Glomerular visceral epithelial cell (primary cell): ENCODE measurements around the gene RAP1B.
A peak's percentile ranks its signal among the peaks of the same experiment; 100 is the strongest.

Source experiments
- DNase-seq: peaks from one replicate; pipeline ENCODE4 v3.0.0-alpha.2; 2016; ENCODE audit errors: extremely low spot score

Gene RAP1B

DNA sequence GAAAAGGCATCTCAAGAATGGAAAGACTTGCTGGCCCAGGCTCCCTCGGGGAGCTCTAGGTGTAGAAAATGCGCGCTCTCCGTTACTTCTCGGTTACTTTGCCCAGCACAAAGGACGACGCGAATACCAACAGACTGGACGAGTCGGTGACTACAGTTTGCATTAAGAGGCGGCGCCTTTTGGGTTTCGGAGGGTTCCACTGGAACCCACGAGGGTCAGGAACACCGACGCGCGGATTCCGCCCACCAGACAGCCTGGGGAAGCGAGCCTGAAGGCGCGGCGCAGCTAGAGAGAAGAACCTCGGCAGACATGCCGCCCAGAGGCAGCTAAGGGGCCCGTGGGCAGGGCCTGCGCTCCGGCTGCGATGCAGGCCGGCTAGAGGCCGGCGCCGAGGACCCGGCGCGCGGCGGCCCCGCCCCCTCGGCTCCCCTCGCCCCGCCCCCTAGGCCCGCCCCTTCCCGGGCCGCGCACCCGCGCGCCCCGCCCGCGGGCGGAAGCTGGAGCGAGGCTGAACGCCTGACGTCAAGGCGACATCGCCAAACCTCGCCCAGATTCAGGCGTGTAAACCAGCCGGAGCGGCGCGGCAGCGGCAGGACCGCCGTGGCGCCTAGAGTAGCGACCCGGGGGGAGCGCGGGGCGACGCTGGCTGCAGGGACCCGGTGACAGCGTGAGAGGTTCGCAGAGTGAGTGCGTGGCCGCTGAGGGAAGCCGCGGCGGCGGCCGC lies at the start of gene RAP1B:
Gene RAP1B, plus strand, starts transcription at position 530 of the 724 bp plus-strand sequence. CDS start 37,826 bp downstream, outside the sequence.
- peak; percentile 93 for DNase-seq

DNA sequence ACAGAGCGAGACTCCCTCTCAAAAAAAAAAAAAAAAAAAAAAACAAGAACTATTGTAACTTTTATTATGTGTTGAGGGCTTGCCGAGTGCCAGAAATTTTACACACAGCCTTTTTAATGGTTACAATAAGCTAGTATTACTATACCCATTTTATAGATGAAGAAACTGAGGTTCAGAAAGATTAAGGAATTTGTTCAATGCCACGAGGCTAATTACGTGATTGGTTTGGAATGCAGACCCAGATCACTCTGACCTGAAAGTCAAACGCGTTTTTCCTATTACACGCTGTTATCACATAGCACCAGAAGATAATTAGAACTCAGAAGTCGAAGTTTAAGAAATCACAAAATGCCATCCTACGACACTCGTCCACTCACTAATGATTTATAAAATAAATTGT lies 48.9 kb upstream of the RAP1B start:
- no peak for DNase-seq

DNA sequence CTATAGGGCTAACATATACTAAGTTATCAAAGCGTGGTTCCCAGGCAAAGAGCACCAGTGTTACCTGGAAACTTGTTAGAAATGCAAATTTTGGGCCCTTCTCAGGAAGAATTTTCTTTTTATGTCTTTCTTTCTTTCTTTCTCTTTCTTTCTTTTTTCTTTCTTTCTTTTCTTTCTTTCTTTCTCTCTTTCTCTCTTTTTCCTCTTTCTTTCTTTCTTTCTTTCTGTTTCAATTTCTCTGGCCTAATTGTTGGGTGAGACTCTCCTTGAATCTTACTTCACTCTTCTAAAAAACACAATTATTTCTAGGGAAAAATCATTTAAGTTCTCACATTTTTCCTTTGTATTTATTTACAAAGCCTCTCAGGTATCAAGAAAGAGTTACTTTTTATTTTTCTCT lies 46.5 kb upstream of the RAP1B start:
- DNase-seq, result no peak

DNA sequence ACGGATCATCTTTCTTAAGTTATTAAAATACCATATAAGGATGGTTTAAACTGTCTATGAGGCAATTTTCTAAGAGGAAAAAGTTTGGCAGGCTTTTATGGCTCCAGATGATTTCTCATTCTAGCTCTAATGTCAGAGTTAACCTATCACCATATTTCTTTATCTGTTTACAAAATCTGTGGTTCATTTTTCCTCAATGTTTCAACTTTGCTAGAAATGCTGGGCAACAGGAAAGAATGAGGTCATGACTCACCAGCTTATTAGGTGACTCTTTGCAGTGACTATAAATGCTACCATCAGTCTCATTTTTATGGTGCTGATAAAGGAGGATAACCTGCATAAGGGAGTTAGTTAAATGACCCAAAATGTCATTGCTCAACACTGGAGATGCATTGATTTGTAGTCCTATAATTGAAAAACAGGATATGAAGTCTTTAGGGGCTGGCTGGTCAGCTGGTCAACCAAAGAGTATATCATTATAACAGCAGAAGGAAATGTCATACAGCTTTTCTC lies 45.3 kb upstream of the RAP1B start:
- peak; percentile 35 for DNase-seq

DNA sequence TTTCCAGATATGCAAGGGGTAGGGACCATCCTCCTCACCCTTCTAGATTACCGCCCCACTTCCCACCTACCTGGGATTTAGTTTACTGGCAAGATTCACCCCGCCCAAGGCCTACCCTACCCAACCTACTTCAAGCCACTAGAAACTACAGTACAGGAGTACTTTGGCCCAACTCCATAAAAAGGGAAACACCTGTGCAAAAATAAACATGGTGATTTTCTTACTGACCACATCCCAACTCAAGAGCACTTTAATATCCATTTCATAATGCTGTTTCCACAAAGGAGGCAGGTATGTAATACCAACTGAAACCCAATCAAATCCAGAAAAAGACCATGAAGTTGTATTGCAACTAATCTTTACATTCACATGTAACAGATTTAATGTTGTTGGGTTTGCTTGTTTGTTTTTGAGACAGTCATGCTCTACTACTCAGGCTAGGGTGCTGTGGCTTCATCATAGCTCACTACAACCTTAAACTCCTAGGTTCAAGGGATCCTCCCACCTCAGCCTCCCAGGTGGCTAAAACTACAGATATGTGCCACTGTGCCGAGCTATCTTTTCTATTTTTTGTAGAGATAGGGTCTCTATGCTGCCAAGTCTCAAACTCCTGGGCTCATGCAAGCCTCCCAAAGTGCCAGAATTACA lies 41.7 kb upstream of the RAP1B start:
- DNase-seq, result no peak

DNA sequence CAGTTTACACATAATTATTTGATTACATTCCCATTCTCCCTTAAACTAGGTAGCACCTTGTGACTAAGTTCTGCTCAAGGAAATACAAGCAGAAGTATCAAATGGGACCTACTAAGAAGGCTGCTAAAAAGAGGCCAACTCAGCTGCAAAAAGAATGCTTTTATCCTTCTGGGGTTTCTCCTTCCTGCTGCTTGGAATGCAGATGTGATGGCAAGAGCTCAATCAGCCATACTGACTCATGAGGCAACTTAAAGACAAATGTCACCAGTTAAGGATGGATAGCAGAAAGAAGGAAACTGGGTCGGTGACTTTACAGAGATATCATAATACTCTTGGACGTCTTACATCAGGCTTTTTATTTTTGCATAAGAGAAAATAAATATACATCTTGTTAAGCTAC lies 38.0 kb upstream of the RAP1B start:
- no peak for DNase-seq

DNA sequence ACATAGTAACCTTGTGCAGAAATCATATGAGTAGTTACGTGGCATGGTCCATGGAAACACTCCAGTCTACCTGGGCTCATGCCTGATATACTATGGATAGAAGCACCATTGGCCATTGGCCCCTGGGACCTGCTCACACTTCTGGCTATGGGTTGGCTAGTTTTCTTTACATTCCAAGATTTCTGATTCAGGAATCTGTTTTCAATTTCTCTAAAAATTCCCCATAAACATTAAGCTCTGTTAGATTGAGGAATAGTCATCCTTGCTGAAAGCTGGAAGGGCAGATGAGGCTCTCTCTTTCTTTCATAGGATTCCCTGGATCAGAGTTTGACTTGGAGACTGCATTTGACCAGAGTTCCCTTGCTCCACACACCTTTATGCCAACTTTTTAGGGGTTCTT lies 37.3 kb upstream of the RAP1B start:
- no peak for DNase-seq

DNA sequence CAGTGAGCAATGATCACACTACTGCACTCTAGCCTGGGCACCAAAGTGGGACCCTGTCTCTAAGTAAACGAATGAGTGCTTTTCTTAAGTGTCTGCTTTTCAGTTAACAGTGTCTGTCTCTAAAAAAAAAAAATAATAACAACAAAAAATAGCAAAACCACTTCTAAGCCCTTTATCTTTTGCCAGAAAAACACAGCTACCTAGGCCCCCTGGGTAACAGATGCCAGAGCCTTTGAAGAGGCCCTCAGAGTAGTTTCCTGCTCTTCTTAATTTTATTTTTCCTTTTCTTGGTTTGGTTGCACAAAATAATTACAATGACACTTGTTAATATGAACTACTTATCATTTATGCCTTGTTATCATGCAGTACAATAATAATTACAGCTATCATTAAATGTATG lies 32.8 kb upstream of the RAP1B start:
- no peak for DNase-seq

DNA sequence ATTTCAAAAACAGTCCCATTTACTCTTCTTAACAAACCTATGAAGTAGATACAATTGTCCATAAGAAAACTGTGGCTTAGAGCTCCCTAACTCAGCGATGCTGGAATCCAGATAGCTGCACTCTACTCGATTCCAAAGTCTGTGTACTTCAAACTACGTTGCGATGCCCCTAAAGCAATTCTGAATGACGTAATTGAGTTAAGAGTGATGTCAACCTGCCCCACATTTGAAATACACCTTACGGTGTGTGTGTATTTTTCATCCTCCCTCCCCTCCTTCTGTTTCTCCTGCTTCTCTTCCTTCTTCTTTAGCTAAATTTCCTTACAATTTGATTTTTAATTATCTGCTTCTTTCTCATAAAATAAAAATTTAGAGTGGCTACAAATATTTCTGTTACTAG lies 31.9 kb upstream of the RAP1B start:
- no peak for DNase-seq

DNA sequence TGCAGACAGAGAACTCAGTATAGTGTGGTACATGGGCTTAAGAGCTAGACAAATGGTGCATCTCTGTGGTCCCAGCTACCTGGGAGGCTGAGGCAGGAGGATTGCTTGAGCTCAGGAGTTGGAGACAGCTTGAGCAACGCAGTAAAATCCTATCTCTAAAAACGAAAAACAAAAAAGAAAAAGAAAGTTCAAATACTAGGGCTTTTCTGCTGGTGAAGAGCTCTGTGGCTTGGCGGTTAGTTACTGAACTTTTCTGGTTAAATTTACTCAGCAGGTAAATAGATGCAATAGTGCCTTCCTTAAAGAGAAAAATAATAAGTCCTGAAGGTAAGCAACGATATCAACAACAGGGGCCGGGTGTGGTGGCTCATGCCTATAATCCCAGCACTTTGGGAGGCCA lies 31.4 kb upstream of the RAP1B start:
- no peak for DNase-seq

DNA sequence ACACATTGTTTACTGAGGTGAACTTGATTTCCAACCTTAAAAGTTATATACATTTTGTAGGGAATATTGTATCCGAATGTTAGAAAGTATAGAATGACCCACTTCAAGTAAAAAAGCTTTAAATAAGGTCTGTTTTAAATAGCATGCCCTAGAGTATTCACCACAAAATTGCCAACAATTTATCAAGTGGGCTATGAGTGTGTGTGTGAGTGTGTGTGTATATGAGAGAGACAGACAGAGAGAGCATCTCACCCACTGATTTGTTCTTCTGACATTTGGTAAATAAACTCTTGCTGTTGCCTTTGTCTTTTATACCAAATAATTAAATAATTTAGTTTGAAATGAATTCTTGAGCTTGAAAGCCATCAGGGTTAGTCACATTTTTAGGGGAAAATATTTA lies 29.8 kb upstream of the RAP1B start:
- no peak for DNase-seq

DNA sequence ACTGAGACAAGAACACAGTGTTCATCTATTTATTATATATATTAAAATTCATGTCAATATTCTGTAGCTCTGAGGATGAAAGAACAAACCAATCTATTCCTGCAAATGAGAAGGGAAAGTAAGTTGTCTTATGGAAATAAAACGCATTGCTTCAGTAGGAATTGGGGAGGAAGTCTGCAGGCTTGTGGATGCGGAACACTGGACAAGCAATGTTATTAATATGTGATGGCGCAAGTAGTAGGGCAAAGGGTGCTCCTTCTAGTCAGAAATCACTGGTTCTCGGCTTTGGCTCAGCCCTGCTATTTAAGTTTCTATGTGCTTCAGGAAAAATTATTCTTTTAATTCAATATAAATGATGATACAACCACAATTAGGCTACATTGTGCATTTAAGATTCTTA lies 28.8 kb upstream of the RAP1B start:
- DNase-seq, result no peak

DNA sequence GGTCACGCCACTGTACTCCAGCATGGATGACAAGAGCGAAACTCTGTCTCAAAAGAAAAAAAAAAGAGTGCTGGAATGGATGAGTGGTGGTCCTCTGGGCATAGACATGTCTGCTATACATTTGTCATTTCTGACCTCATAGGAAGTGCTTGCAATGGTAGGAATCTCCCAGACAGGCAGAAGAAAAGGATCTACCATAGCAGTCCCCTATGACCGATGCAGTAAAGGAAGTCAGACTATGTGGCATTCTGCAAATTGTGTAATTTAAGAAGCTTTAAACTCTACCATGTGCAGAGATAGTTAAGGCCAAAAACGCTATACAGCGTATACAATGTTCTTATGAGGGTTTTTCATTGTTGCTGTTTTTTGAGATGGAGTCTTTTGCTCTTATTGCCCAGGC lies 24.7 kb upstream of the RAP1B start:
- DNase-seq, result no peak

DNA sequence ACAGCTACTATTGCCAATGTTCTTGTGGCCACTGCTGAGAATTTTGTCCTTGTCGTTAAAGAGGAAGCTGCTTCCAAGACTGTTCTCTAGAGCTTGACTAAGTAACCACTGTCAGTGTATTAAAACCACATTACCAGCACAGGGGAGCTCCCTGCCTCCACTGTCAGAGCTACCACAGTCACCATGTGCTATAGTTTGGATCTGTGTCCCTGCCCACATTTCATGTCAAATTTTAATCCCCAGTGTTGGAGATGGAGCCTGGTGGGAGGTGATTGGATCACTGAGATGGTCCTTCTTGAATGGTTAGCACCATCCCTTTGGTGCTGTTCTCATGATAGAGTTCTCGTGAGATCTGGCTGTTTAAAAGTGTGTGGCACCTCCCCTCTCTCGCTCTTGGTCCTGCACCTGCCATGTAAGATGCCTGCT lies 23.2 kb upstream of the RAP1B start:
- peak; percentile 41 for DNase-seq

DNA sequence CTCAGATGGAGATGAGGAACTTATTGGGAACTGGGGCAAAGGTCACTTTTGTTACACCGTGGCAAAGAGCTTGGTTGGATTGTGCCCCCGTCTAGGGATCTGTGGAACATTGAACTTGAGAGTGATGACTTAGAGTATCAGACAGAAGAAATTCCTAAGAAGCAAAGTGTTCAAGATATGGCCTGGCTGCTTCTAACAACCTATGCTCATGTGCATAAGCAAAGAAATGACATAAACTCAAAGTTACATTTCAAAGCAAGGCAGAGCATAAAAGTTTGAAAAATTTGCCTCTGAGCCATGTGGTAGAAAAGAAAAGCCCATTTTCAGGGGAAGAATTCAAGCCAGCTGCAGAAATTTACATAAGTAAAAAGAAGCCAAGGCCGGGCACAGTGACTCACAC lies 21.5 kb upstream of the RAP1B start:
- DNase-seq, result no peak

DNA sequence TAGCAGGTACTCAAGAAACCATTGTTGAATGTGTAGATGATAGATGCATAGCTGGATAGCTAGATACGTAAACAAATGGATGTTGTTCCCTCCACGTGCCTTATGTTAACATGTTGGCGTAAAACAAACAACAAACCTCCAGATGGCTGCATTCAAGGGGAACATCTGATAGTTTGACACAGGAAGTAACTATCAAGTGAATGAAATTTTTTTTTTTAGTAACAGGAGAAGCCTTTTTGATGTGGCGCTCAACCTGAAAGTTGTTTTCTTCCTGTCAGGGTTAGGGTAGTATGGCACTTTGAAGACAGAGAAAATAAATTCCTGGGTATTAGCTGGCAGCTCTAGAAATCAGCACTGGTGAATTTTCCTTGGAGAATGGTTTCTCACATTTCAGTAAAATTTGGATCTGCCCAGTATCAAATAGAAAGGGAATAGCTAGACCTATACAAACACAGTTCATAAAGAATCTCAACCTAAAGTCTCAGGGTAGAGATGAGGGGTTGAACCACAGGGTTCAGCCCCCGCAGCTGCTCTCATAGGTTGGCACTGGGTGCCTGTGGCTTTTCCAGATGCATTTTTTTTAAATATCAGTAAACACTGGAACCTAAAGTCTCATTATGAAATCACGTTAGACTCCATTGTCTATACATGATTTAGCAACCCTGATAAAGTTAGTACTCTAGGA lies 18.8 kb upstream of the RAP1B start:
- no peak for DNase-seq

DNA sequence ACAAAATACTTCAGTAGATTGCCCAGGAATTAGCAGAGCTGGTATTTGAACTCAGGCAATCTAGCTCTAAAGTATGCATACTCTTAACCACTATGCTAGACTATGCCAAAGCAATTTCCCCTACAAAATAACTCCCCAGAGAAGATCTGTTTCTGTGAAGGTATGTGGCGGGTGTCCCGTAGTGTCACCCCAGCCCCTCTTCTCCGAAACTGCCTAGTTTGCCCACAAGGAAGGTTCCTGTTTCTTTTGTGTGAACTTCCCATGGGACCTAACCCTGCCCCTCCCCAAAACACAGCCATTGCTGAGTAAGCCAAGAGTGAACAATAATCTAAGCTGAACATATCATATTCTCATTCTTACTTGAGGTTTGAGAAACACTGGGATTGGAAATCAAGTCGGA lies 15.5 kb upstream of the RAP1B start:
- DNase-seq, result no peak

DNA sequence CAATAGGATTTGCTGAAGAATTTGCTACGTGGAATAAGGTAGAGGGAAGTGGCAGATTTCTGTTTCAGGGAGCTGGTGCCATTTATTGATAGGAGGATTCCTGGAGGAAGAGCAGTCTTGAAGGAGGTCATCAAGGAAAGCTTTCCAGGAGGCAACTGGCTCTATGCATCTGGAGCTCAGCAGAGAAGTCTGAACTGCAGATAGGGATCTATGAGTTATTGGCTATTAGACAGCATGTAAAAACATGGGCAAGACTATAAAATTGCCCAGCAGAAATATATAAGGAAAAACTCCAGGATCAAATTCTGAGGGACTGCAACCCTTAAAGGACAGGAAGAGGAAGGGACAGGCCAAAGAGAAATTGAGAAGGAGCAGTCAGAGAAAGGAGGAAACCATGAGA lies 8.9 kb upstream of the RAP1B start:
- DNase-seq, result no peak

DNA sequence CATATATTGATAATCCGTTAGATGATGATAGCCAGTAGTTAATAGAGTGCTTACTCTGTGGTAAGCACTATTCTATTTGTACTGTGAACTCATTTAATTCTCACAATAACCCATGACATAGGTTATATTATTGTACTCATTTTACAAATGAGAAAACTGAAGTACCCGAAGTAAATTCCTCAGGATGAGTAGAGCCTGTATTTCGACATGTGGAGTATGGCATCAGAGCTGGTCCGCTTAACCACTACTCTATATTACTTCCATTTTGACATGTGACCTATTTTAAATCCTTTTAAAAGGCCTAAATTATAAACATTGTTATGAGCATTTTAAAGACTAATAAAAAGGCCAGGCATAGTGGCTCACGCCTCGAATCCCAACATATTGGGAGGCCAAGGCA lies 8.0 kb upstream of the RAP1B start:
- no peak for DNase-seq

DNA sequence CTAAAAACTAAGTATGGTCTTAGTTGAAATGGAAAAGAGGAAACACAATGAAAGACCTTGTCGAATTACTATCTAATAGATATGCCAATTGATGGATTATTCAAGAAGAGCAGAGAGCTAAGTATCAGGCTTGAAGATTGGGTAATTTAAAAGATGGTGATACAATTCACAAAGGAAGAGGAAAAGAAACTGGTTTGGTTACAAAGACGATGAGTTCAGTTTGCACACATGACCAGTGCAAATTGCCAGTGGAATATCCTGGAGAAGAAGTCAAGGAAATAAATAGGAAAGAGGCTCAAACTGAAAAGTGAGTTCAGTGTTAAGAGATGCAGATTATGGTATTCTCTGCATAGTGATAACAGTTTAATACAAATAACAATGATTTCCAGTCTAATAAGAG lies 2.5 kb upstream of the RAP1B start:
- no peak for DNase-seq

DNA sequence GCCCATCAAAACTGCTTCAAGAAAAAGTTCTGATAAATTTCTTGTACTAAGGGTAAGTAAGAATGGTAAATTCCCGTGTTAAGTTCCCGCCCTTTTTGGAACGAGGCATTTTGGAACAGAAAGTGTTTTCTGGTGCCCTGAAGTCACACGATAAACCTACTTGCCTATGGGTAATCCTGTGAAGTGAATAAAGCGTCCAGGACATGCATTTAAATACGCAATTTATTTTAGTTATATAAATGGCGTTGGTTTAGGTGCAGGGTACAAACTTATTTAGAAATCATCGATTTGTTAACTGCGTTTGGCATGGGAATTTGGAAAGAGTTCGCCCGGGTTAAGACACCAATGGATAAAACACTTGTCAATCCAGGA lies 715 bp upstream of the RAP1B start:
- DNase-seq, result peak; percentile 43

DNA sequence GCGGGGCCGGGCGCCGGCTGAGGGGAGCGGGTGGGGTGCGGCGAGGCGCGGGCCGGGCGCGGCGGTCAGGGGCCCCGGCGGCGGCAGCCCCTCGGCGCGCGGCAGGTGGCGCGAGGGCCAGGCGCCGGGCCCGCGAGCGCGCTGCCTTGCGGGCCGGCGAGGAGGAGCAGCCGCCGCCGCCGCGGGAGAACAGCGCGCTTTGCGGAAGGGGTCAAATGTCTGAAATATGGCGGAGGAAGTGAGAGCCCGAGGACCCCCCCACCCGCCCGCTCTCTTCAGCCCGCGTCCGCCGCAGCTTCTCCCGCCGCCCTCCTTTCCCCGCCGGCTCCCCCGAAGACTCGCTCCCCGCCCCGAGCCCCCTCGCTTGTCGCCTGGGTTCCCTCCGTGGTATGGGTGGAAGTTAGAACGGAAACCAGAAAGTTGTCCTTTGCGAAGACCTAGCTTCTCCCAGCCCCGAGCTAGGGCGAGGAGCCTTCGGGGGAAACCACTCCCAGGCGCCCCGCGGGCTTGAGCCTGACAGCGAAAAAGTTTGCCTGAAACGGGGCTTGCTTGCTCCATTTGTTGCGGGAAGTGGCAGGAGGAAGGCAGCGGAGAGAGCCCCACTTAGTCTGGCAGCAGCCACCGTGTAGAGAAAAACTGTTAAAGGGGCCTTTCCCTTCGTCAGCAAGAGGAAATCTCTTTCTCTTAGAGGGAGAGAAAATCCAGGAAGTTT lies 551 bp downstream of the RAP1B start:
- DNase-seq, result peak; percentile 55
